CD4-positive, CD25-positive, alpha-beta regulatory T cell (primary cell): ENCODE measurements around the gene ZNF652. TPM values are rescaled to one million over a fixed set of nuclear protein-coding genes. Genes with fewer than 3 reads are reported as not detected.

Experiments used
- ATAC-seq, 2 donors: fragments of 150-1000 bp; cut with Tn5 transposase; one replicate each; pipeline ENCODE4 v1.10.0; 2021; ENCODE audit warnings: low read depth in 2 of 2, moderate number of reproducible peaks in 2 of 2, moderate library complexity in 1 of 2
- DNase-seq, 3 donors: peaks; one replicate each; pipeline versions ENCODE4 v3.0.0 to v3.0.0-alpha.2; 2012 to 2022; ENCODE audit warnings: mixed read lengths in 1 of 3
- H3K27ac ChIP-seq: one replicate; pipeline ENCODE4 v1.7.0; 2013; ENCODE audit warnings: mild to moderate bottlenecking, low read length; ENCODE audit not compliant: insufficient read depth, poor library complexity, severe bottlenecking
- H3K27me3 ChIP-seq: one replicate; pipeline ENCODE4 v1.7.0; 2013; ENCODE audit warnings: low read length; ENCODE audit not compliant: control insufficient read depth, insufficient read depth
- H3K36me3 ChIP-seq: one replicate; pipeline ENCODE4 v1.7.0; 2013; ENCODE audit warnings: mild to moderate bottlenecking, low read length, moderate library complexity; ENCODE audit not compliant: control insufficient read depth, insufficient read depth
- H3K4me1 ChIP-seq: 2 replicates; pipeline ENCODE4 v1.7.0; 2013; ENCODE audit warnings: mild to moderate bottlenecking, low read length; ENCODE audit not compliant: insufficient read depth, control insufficient read depth, poor library complexity, severe bottlenecking
- H3K4me3 ChIP-seq: one replicate; pipeline ENCODE4 v1.7.0; 2013; ENCODE audit warnings: low read depth, mild to moderate bottlenecking, low read length, moderate library complexity
- H3K9me3 ChIP-seq, 2 experiments: 1 replicate in 1 of 2; 2 replicates in 1 of 2; pipeline ENCODE4 v1.7.0; 2013; ENCODE audit warnings: low read length in 2 of 2, mild to moderate bottlenecking in 1 of 2, moderate library complexity in 1 of 2; ENCODE audit not compliant: control insufficient read depth in 2 of 2
- H3K27ac Mint-ChIP-seq, 3 donors: one replicate each; pipeline ENCODE4 v1.8.0; 2020 to 2022; ENCODE audit warnings: mild to moderate bottlenecking in 3 of 3, mixed read lengths in 3 of 3, moderate library complexity in 2 of 3
- H3K27me3 Mint-ChIP-seq: one replicate; pipeline ENCODE4 v1.8.0; 2022; ENCODE audit warnings: mild to moderate bottlenecking, mixed read lengths
- H3K36me3 Mint-ChIP-seq: one replicate; pipeline ENCODE4 v1.8.0; 2020; ENCODE audit warnings: mixed read lengths
- H3K4me1 Mint-ChIP-seq, 4 donors: one replicate each; pipeline ENCODE4 v1.8.0; 2020 to 2022; ENCODE audit warnings: mixed read lengths in 4 of 4, mild to moderate bottlenecking in 1 of 4
- H3K4me3 Mint-ChIP-seq, 4 donors: one replicate each; pipeline ENCODE4 v1.8.0; 2020 to 2022; ENCODE audit warnings: mild to moderate bottlenecking in 4 of 4, mixed read lengths in 4 of 4, moderate library complexity in 3 of 4
- H3K9me3 Mint-ChIP-seq, 7 donors: one replicate each; pipeline ENCODE4 v1.8.0; 2020 to 2022; ENCODE audit warnings: mixed read lengths in 7 of 7, mild to moderate bottlenecking in 3 of 7, moderate library complexity in 2 of 7
- polyA plus RNA-seq, 4 donors: library from polyadenylated mRNA; unstranded; fragments of 300-500 nt; fragmentation: Illumina TruSeq; gene quantifications; one replicate each; pipeline ENCODE4 v1.2.3, GENCODE V29; 2021
- total RNA-seq: library from RNA; stranded (reverse); gene quantifications from one replicate; pipeline ENCODE4 v1.2.3, GENCODE V29; 2022

Gene ZNF652
- total and polyA plus RNA-seq, 5 donors from 2014 or later, result 8.9 to 34.4 (median 16.1) TPM

- Histone ChIP-seq H3K4me1 (peaks cover 6% of the 10 kb centered on the region), H3K9me3 (no peaks in the 10 kb centered on the region), H3K36me3 (peaks cover 46% of the 10 kb centered on the region), H3K4me3 (no peak overlapping the region), H3K27me3 (no peaks in the 10 kb centered on the region), H3K27ac (no peak overlapping the region)
- Mint-ChIP-seq H3K9me3 (no peaks in the 10 kb centered on the region), H3K27me3 (no peaks in the 10 kb centered on the region), H3K27ac (peak overlapping the region in 2 of 3 donors; percentile 51 to 79), H3K4me3 (no peak overlapping the region), H3K36me3 (peaks cover 48% of the 10 kb centered on the region), H3K4me1 (peaks cover 6 to 23% (median 11%) of the 10 kb centered on the region in 4 donors)
- ATAC-seq (no peak), DNase-seq (no peak)
Measured at GRCh38 chr17:49403514-49404289, 41.7 kb upstream of the ZNF652 start.

- DNase-seq, result no peak
- Mint-ChIP-seq H3K4me1 (peaks cover 0 to 14% (median 5%) of the 10 kb centered on the region in 4 donors), H3K36me3 (peaks cover 39% of the 10 kb centered on the region), H3K27me3 (no peaks in the 10 kb centered on the region), H3K27ac (peak overlapping the region in 1 of 3 donors; percentile 15), H3K9me3 (no peaks in the 10 kb centered on the region), H3K4me3 (no peak overlapping the region)
- no peak overlapping the region for H3K27ac ChIP-seq
- peaks cover under 1% of the 10 kb centered on the region for H3K4me1 ChIP-seq
- peaks cover 40% of the 10 kb centered on the region for H3K36me3 ChIP-seq
- no peaks in the 10 kb centered on the region for H3K27me3 ChIP-seq
- H3K4me3 ChIP-seq, result no peak overlapping the region
- H3K9me3 ChIP-seq, result no peaks in the 10 kb centered on the region
- no peak for ATAC-seq
Measured at GRCh38 chr17:49402706-49403105, 40.7 kb upstream of the ZNF652 start.

- DNase-seq (no peak), ATAC-seq (no peak)
- H3K27ac ChIP-seq, result no peak overlapping the region
- no peaks in the 10 kb centered on the region for H3K9me3 Mint-ChIP-seq
- H3K27me3 ChIP-seq, result no peaks in the 10 kb centered on the region
- H3K4me1 ChIP-seq, result no peaks in the 10 kb centered on the region
- H3K27me3 Mint-ChIP-seq, result peaks cover 3% of the 10 kb centered on the region
- H3K36me3 ChIP-seq, result peaks cover 35% of the 10 kb centered on the region
- no peak overlapping the region for H3K4me3 Mint-ChIP-seq
- H3K4me3 ChIP-seq, result no peak overlapping the region
- H3K9me3 ChIP-seq, result no peaks in the 10 kb centered on the region
- peak overlapping the region in 1 of 3 donors; percentile 15 for H3K27ac Mint-ChIP-seq
- H3K4me1 Mint-ChIP-seq, result peaks cover 0 to 12% (median 3%) of the 10 kb centered on the region in 4 donors
- peaks cover 36% of the 10 kb centered on the region for H3K36me3 Mint-ChIP-seq
Measured at GRCh38 chr17:49401971-49402611, 40.0 kb upstream of the ZNF652 start.

- H3K36me3 Mint-ChIP-seq, result peaks cover 19% of the 10 kb centered on the region
- H3K36me3 ChIP-seq, result peaks cover 14% of the 10 kb centered on the region
- peaks cover under 1% of the 10 kb centered on the region for H3K4me1 ChIP-seq
- H3K4me1 Mint-ChIP-seq, result peaks cover 0 to 11% (median 2%) of the 10 kb centered on the region in 4 donors
- H3K27me3 Mint-ChIP-seq, result peaks cover 4% of the 10 kb centered on the region
- ATAC-seq (no peak), DNase-seq (no peak)
- H3K9me3 Mint-ChIP-seq, result no peaks in the 10 kb centered on the region
- no peak overlapping the region for H3K4me3 ChIP-seq
- H3K4me3 Mint-ChIP-seq, result no peak overlapping the region
- no peaks in the 10 kb centered on the region for H3K9me3 ChIP-seq
- no peak overlapping the region for H3K27ac ChIP-seq
- no peaks in the 10 kb centered on the region for H3K27me3 ChIP-seq
- peak overlapping the region in 1 of 3 donors; percentile 13 for H3K27ac Mint-ChIP-seq
Measured at GRCh38 chr17:49399995-49400394, 37.9 kb upstream of the ZNF652 start.

- Mint-ChIP-seq H3K9me3 (no peaks in the 10 kb centered on the region), H3K27me3 (peaks cover 4% of the 10 kb centered on the region), H3K4me3 (no peak overlapping the region), H3K4me1 (peaks cover 0 to 11% (median 8%) of the 10 kb centered on the region in 4 donors), H3K36me3 (peaks cover 4% of the 10 kb centered on the region), H3K27ac (no peak overlapping the region)
- Histone ChIP-seq H3K9me3 (no peaks in the 10 kb centered on the region), H3K27ac (no peak overlapping the region), H3K27me3 (no peaks in the 10 kb centered on the region), H3K4me1 (peaks cover 5% of the 10 kb centered on the region), H3K4me3 (no peak overlapping the region), H3K36me3 (no peaks in the 10 kb centered on the region)
- ATAC-seq, result no peak
- no peak for DNase-seq
Measured at GRCh38 chr17:49397586-49397985, 35.5 kb upstream of the ZNF652 start.

GRCh38 chr17:49393491-49394255 lies 31.6 kb upstream of the ZNF652 start:
- no peaks in the 10 kb centered on the region for H3K27me3 ChIP-seq
- Mint-ChIP-seq H3K27ac (no peak overlapping the region), H3K36me3 (no peaks in the 10 kb centered on the region), H3K9me3 (no peaks in the 10 kb centered on the region), H3K4me3 (no peak overlapping the region), H3K4me1 (peaks cover 14 to 39% (median 29%) of the 10 kb centered on the region in 4 donors), H3K27me3 (peaks cover 7% of the 10 kb centered on the region)
- H3K9me3 ChIP-seq, result no peaks in the 10 kb centered on the region
- DNase-seq (no peak), ATAC-seq (no peak)
- H3K4me1 ChIP-seq, result peaks cover 34% of the 10 kb centered on the region
- no peak overlapping the region for H3K4me3 ChIP-seq
- no peaks in the 10 kb centered on the region for H3K36me3 ChIP-seq
- no peak overlapping the region for H3K27ac ChIP-seq

GRCh38 chr17:49390548-49391324 lies 28.7 kb upstream of the ZNF652 start:
- peaks cover 50% of the 10 kb centered on the region for H3K4me1 ChIP-seq
- peaks cover 24 to 60% (median 47%) of the 10 kb centered on the region in 4 donors for H3K4me1 Mint-ChIP-seq
- H3K9me3 Mint-ChIP-seq, result no peaks in the 10 kb centered on the region
- DNase-seq, result peak in 1 of 3 donors; percentile 42
- H3K36me3 ChIP-seq, result no peaks in the 10 kb centered on the region
- peak overlapping the region; percentile 5 for H3K4me3 ChIP-seq
- H3K4me3 Mint-ChIP-seq, result peak overlapping the region; percentile 75 to 80 (median 78)
- no peak overlapping the region for H3K27ac ChIP-seq
- H3K27me3 Mint-ChIP-seq, result peaks cover 4% of the 10 kb centered on the region
- H3K27me3 ChIP-seq, result no peaks in the 10 kb centered on the region
- H3K9me3 ChIP-seq, result no peaks in the 10 kb centered on the region
- H3K36me3 Mint-ChIP-seq, result no peaks in the 10 kb centered on the region
- ATAC-seq, result peak in 1 of 2 donors; percentile 30
- H3K27ac Mint-ChIP-seq, result peak overlapping the region; percentile 85 to 98 (median 89)
